GM10266 (cell line): ENCODE measurements around the gene LEKR1.

Experiments
- DNase-seq: peaks from one replicate; pipeline ENCODE4 v3.0.0; 2012; ENCODE audit errors: extremely low spot score
- TF ChIP-seq, protein P1 (sequence below): IDR thresholded peaks from 2 replicates; pipeline ENCODE4 v1.5.1; 2012; ENCODE audit warnings: mild to moderate bottlenecking, low read depth; ENCODE audit not compliant: control insufficient read depth, insufficient read depth; ENCODE audit errors: missing control alignments

Gene LEKR1

DNA sequence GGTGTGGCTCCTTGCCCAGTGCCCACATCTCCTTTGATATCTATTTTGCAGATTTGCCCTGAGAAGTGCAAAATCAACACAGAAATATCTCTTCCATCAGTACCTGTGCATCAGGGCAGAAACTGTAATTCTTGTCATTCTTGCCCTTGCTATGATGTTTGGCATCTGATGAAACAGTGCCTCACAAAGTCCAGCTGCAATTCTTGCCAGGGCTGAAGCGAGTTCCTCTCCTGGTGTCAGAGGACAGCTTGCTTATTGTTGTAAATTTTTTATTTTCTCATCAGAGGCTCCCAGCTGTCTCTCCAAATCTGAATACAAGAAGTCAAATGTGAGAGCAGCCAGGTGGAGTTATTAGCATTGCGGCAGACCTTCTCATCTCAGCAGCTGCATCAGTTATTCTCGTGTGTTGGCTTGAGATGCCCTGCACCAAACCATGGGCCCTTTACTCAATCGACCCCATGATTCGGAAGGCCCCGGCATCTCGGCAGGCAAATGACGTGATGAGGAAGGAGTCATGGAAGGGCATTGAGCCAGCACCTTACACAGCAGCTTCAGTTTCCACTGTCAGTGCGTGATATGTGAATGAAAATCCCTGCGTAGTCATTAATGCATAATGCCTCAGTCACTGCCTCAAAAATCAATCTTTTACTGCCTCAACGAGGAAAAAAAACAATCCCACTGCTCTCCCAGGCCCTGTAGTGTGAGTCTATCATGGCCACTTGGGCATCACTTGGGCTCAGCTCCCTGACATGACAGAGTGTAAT lies 240.4 kb downstream of the LEKR1 start:
- no peak for DNase-seq
- TF ChIP-seq, protein P1, sequence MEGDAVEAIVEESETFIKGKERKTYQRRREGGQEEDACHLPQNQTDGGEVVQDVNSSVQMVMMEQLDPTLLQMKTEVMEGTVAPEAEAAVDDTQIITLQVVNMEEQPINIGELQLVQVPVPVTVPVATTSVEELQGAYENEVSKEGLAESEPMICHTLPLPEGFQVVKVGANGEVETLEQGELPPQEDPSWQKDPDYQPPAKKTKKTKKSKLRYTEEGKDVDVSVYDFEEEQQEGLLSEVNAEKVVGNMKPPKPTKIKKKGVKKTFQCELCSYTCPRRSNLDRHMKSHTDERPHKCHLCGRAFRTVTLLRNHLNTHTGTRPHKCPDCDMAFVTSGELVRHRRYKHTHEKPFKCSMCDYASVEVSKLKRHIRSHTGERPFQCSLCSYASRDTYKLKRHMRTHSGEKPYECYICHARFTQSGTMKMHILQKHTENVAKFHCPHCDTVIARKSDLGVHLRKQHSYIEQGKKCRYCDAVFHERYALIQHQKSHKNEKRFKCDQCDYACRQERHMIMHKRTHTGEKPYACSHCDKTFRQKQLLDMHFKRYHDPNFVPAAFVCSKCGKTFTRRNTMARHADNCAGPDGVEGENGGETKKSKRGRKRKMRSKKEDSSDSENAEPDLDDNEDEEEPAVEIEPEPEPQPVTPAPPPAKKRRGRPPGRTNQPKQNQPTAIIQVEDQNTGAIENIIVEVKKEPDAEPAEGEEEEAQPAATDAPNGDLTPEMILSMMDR = no peak

DNA sequence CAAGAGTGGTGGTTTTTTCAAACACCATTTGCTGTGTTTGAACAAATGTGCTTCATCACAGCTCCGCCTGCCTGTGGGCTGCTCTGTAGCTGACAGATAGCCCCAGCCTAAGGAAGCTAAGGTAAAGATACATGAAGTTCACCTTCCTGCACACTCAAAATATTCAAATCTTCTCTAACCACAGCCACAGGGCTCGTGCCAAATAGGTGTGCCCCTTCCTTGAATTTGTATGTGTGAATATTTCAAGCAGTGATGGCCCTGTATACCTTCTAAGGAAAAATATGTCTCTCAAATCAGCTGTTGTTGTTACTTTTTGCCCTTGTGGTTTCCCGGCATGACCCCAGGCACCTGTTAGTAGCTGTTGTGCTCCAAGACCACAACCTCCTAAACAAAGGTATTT lies 241.0 kb downstream of the LEKR1 start:
- TF ChIP-seq, protein P1 = peak; percentile 27
- no peak for DNase-seq

DNA sequence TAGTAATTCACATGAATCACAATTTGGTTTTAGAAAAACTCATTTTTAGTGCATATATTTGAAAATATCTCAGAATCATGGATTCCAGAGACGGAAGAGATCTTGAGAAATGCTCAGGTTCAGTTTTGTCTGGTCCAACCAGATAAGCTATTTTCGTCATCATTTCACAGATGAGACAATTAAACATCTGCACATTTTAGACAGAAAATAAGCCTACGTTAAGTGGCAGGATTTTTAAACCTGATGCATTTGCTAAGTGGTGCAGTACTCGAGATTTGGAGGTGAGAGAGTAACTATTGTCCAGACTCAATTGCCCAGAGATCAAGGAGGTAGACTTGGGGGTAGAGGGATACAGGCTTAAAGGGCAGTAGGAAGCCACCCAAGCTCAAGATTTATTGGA lies 243.3 kb downstream of the LEKR1 start:
- no peak for DNase-seq
- TF ChIP-seq, protein P1 = no peak

DNA sequence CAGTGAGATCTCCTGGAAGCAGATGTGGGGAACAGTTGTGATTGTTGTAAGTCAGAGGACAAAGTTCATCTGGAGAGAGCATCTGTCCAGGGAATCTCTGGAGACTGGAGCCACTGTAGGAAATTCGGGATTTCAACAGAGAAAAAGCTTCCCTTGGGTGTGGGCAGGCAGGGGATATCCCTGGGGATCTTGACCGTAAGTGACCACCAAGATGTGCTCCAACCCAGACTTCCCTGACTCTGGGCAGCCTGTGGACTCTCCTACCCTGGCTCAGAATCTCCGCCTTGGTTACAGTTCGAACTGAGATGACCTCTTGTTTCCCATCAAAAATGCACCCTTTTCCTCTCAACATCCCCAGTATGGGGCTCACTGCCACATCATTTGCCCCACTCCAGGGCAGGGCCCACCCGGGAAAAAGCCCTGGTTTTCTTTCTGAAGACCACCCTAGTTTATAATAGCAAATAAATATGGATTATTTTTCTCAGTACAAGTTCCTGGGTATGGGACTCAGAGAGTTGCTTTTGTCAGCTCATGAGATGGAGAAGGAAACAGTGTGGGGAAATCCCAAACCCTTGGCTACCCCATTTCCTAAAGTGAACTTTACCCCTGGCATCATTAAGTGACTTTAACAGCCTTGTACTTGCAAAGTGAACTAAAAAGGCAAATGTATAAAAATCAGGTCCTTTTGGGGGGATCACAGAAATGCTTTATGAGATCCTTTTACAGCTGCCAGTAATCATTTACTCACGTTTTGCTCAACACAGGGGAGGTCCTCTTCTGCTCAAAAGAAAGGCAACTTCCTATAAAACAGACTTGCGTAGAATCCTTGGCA lies 243.9 kb downstream of the LEKR1 start:
- TF ChIP-seq, protein P1 = no peak
- DNase-seq = no peak

DNA sequence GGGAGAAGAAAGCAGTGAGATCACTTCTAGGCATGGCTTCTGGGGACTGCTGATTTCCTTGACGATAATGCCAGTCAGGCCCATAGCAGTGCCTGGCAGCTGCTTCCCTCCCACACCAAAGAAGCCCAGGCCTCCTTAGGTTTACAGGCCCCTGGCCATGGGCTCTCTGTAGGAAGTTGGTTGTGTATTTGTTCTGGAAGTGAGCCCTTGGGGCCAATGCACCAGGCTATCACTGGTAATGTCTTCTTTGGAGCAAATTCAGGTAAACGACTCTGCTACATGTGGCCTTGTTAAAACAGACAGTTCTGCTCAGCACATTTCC lies 244.5 kb downstream of the LEKR1 start:
- TF ChIP-seq, protein P1 = no peak
- no peak for DNase-seq

DNA sequence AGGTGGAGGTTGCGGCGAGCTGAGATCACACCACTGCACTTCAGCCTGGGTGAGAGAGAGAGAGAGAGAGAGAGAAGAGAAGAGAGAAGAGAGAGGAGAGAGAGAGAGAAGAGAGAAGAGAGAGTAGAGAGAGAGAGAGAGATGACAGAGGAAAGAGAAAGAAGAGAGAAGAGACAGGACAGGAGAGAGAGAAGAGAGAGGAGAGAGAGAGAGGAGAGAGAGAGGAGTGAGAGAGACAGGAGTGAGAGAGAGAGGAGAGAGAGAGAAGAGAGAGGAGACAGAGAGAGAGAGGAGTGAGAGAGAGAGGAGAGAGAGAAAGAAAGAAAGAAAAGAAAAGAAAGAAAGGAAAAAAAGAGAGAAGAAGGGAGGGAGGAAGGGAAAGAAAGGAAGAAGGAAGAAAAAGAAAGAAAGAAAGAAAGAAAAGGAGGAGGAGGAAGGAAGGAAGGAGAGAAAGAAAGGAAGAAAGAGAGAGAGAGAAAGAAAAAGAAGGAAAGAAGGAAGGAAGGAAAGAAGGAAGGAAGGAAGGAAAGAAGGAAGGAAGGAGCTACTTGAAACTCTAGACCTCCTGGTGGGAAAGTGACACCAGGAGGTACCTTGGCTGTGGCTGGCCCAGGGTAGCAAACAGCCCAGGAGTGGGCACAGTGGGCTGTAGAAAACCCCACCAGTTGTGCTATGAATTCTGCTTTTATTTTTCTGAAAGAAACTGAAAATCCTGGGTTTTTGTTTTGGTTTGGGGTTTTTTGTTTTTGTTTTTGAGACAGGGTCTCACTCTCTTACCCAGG lies 245.8 kb downstream of the LEKR1 start:
- no peak for DNase-seq
- TF ChIP-seq, protein P1 = no peak

DNA sequence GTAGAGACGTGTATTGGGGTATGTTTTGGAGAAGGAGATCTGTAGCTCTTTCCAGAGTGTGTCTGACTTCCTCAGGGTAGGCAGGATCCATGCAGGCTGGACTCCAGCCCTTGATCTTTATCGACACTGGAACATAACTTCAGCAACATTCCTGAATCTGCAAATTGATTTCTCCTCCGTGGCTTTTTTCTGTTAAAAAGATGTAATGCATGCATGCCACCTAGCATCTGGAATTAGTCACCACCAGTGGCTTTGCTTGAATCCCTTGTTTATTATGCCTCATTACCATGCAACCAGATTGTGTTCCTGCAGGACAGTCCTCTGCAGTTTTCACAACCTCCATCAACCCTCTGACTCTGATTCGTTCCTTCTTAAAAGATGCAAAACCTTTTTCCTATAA lies 247.7 kb downstream of the LEKR1 start:
- TF ChIP-seq, protein P1 = no peak
- no peak for DNase-seq
